ENCODE measurements around the gene UBR4. TPM values are rescaled to one million over a fixed set of nuclear protein-coding genes. Genes with fewer than 3 reads are reported as not detected.

Gene UBR4
- total and polyA plus RNA-seq, 10 of the 15 experiments (the other 5 are each of a cell fraction or from before 2014, with no cell fraction given), result 34.2 to 124 (median 56.2) TPM

DNA sequence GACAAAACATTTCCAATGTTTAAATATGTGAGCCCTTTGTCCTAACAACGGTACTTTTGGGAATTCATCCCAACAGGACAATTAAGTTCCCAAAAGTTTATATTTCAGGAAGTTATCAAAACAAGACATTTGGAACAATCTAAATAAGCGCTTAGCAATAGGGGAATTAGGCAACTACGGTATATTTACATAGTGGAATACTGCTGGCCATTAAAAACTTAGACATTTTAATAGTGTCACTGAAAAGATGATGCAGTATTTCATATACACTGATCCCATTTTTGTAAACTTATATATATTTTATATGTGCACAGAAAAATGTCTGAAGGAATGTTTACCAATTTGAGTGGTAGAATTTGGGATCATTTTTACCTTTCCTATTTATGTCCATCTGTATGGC is 20.8 kb downstream of the UBR4 start:
- Histone ChIP-seq H2AFZ (ENCODE audit: control insufficient read depth, low read depth, low read length) (no peak overlapping the region), H3K27ac (ENCODE audit: control insufficient read depth, insufficient read depth) (no peak overlapping the region), H3K4me3 (no peak overlapping the region), H3K79me2 (ENCODE audit: control insufficient read depth, insufficient read depth, low read length) (no peaks in the 10 kb centered on the region), H3K27me3 (replicated peaks in 1 of 2; ENCODE audit: control insufficient read depth in 2 of 2, insufficient read depth in 2 of 2, low read length in 1 of 2) (no peaks in the 10 kb centered on the region), H3K9ac (ENCODE audit: control insufficient read depth, insufficient read depth, low read length) (no peak overlapping the region), H3K4me1 (ENCODE audit: control insufficient read depth, insufficient read depth, low read length) (no peaks in the 10 kb centered on the region), H4K20me1 (ENCODE audit: control insufficient read depth, insufficient read depth) (no peaks in the 10 kb centered on the region), H3K9me3 (replicated peaks; ENCODE audit: control insufficient read depth, insufficient read depth, low read length) (no peaks in the 10 kb centered on the region), H3K4me2 (ENCODE audit: control insufficient read depth, insufficient read depth) (no peak overlapping the region), H3K36me3 (ENCODE audit: control insufficient read depth in 2 of 2, insufficient read depth in 2 of 2, low read length in 1 of 2) (peaks cover 14 to 44% of the 10 kb centered on the region in 2 experiments)
- ChIA-PET POLR2A (no interaction called here), CTCF (no interaction called here), SMC1A (ENCODE audit: uncharacterized antibody, unreplicated experiment) (no interaction called here), RAD21 (ENCODE audit: unreplicated experiment) (interaction anchor here (0.7 kb wide), 1 partner anchor 314 kb away, joined by 3 read pairs; no protein-coding TSS in a partner anchor)
- WGBS (ENCODE audit: insufficient coverage, insufficient replicate concordance, low lambda C conversion rate, missing lambda C conversion rate), result 99% methylated on average over 3 of the region's 3 CpGs
- FAIRE-seq, result no peak
- intact Hi-C loops (cut with micrococcal nuclease; ENCODE audit: unreplicated experiment), result no loop called here
- BruUV-seq (replicated peaks), result no TSS peak
- DNase-seq (ENCODE audit: low read depth, low spot score), result no peak
- no peak for ATAC-seq
- TF ChIP-seq, protein P1, sequence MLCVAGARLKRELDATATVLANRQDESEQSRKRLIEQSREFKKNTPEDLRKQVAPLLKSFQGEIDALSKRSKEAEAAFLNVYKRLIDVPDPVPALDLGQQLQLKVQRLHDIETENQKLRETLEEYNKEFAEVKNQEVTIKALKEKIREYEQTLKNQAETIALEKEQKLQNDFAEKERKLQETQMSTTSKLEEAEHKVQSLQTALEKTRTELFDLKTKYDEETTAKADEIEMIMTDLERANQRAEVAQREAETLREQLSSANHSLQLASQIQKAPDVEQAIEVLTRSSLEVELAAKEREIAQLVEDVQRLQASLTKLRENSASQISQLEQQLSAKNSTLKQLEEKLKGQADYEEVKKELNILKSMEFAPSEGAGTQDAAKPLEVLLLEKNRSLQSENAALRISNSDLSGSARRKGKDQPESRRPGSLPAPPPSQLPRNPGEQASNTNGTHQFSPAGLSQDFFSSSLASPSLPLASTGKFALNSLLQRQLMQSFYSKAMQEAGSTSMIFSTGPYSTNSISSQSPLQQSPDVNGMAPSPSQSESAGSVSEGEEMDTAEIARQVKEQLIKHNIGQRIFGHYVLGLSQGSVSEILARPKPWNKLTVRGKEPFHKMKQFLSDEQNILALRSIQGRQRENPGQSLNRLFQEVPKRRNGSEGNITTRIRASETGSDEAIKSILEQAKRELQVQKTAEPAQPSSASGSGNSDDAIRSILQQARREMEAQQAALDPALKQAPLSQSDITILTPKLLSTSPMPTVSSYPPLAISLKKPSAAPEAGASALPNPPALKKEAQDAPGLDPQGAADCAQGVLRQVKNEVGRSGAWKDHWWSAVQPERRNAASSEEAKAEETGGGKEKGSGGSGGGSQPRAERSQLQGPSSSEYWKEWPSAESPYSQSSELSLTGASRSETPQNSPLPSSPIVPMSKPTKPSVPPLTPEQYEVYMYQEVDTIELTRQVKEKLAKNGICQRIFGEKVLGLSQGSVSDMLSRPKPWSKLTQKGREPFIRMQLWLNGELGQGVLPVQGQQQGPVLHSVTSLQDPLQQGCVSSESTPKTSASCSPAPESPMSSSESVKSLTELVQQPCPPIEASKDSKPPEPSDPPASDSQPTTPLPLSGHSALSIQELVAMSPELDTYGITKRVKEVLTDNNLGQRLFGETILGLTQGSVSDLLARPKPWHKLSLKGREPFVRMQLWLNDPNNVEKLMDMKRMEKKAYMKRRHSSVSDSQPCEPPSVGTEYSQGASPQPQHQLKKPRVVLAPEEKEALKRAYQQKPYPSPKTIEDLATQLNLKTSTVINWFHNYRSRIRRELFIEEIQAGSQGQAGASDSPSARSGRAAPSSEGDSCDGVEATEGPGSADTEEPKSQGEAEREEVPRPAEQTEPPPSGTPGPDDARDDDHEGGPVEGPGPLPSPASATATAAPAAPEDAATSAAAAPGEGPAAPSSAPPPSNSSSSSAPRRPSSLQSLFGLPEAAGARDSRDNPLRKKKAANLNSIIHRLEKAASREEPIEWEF (IDR thresholded peaks at IDR 0.05; ENCODE audit: insufficient replicate concordance, low read depth, low read length), result no peak
- TF ChIP-seq RUNX3 (IDR thresholded peaks at IDR 0.05; ENCODE audit: low read length), result no peak
- in situ Hi-C loops (cut with MboI), result loop anchor here (25.0 kb wide), 1 partner anchor 1573 kb away; no protein-coding TSS in a partner anchor

DNA sequence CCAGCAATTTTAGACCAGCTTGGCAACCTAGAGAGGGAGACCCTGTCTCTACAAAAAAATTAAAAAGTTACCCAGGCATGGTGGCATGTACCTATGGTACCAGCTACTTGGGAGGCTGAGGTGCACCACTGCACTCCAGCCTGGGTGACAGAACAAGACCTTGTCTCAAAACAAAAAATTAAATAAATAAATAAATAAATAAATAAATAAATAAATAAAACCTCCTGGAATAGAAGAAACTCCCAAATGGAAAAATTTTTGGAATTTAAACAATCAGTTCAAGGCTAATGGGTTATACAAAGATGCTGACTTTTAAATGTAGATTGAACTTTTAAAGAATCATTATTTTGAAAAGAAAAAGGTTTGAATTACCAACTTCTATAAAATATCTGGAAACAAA is 22.2 kb downstream of the UBR4 start:
- ChIA-PET CTCF (no interaction called here), SMC1A (ENCODE audit: uncharacterized antibody, unreplicated experiment) (no interaction called here), POLR2A (no interaction called here), RAD21 (ENCODE audit: unreplicated experiment) (no interaction called here)
- FAIRE-seq (no peak), DNase-seq (ENCODE audit: low read depth, low spot score) (no peak), ATAC-seq (no peak)
- no peak overlapping the region for H3K27ac ChIP-seq (ENCODE audit: control insufficient read depth, insufficient read depth)
- in situ Hi-C loops (cut with MboI) (loop anchor here (25.0 kb wide), 1 partner anchor 1574 kb away; no protein-coding TSS in a partner anchor), intact Hi-C loops (cut with micrococcal nuclease; ENCODE audit: unreplicated experiment) (no loop called here)
- H2AFZ ChIP-seq (ENCODE audit: control insufficient read depth, low read depth, low read length), result no peak overlapping the region
- H3K4me3 ChIP-seq, result no peak overlapping the region
- H3K79me2 ChIP-seq (ENCODE audit: control insufficient read depth, insufficient read depth, low read length), result no peaks in the 10 kb centered on the region
- no peak overlapping the region for H3K9ac ChIP-seq (ENCODE audit: control insufficient read depth, insufficient read depth, low read length)
- no TSS peak for BruUV-seq (replicated peaks)
- no peaks in the 10 kb centered on the region for H4K20me1 ChIP-seq (ENCODE audit: control insufficient read depth, insufficient read depth)
- no peaks in the 10 kb centered on the region for H3K27me3 ChIP-seq (replicated peaks in 1 of 2; ENCODE audit: control insufficient read depth in 2 of 2, insufficient read depth in 2 of 2, low read length in 1 of 2)
- H3K4me1 ChIP-seq (ENCODE audit: control insufficient read depth, insufficient read depth, low read length), result no peaks in the 10 kb centered on the region
- no peaks in the 10 kb centered on the region for H3K9me3 ChIP-seq (replicated peaks; ENCODE audit: control insufficient read depth, insufficient read depth, low read length)
- no peak overlapping the region for H3K4me2 ChIP-seq (ENCODE audit: control insufficient read depth, insufficient read depth)
- H3K36me3 ChIP-seq (ENCODE audit: control insufficient read depth in 2 of 2, insufficient read depth in 2 of 2, low read length in 1 of 2), result peaks cover 10 to 45% of the 10 kb centered on the region in 2 experiments
- TF ChIP-seq CHD4 (IDR thresholded peaks at IDR 0.05), result no peak
- no peak for TF ChIP-seq RUNX3 (IDR thresholded peaks at IDR 0.05; ENCODE audit: low read length)
- no peak for TF ChIP-seq POLR2A (IDR thresholded peaks at IDR 0.05; ENCODE audit: low read depth, low read length)
- TF ChIP-seq RELA (IDR thresholded peaks at IDR 0.05; ENCODE audit: borderline replicate concordance, partially characterized antibody), result no peak
- TF ChIP-seq, protein P2, sequence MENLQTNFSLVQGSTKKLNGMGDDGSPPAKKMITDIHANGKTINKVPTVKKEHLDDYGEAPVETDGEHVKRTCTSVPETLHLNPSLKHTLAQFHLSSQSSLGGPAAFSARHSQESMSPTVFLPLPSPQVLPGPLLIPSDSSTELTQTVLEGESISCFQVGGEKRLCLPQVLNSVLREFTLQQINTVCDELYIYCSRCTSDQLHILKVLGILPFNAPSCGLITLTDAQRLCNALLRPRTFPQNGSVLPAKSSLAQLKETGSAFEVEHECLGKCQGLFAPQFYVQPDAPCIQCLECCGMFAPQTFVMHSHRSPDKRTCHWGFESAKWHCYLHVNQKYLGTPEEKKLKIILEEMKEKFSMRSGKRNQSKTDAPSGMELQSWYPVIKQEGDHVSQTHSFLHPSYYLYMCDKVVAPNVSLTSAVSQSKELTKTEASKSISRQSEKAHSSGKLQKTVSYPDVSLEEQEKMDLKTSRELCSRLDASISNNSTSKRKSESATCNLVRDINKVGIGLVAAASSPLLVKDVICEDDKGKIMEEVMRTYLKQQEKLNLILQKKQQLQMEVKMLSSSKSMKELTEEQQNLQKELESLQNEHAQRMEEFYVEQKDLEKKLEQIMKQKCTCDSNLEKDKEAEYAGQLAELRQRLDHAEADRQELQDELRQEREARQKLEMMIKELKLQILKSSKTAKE (IDR thresholded peaks at IDR 0.05; ENCODE audit: low read depth, poor library complexity, severe bottlenecking), result no peak
- no peak for TF ChIP-seq EED (IDR thresholded peaks at IDR 0.05; ENCODE audit: low read depth)
- TF ChIP-seq, protein P3, sequence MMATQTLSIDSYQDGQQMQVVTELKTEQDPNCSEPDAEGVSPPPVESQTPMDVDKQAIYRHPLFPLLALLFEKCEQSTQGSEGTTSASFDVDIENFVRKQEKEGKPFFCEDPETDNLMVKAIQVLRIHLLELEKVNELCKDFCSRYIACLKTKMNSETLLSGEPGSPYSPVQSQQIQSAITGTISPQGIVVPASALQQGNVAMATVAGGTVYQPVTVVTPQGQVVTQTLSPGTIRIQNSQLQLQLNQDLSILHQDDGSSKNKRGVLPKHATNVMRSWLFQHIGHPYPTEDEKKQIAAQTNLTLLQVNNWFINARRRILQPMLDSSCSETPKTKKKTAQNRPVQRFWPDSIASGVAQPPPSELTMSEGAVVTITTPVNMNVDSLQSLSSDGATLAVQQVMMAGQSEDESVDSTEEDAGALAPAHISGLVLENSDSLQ (IDR thresholded peaks at IDR 0.05), result no peak
- TF ChIP-seq IKZF2 (IDR thresholded peaks at IDR 0.05), result no peak
- no peak for TF ChIP-seq TAF1 (IDR thresholded peaks at IDR 0.05; ENCODE audit: borderline replicate concordance, low read depth, low read length)
- no peak for TF ChIP-seq SMARCA5 (IDR thresholded peaks at IDR 0.05)

Measured in GM12878 (cell line).